ENCODE measurements around the gene APOD.

APOD gene

DNA sequence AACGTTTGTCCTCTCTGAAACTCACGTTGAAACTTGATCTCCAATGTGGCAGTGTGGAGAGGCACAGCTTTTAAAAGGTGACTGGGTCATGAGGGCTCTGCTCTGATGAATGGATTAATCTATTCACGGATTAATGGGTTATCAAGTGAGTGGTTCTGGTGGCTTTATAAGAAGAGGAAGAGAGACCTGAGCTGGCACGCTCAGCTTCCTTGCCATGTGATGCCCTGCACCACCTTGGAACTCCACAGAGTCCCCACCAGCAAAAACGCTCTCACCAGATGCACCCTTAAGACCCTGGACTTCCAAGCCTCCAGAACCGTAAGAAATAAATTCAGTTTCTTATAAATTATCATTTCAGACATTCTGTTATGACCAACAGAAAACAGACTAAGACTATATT is 43.2 kb downstream of the APOD start:
- Mint-ChIP-seq H3K4me1 (peaks cover 59% of the 10 kb centered on the region), H3K27me3 (no peaks in the 10 kb centered on the region), H3K27ac (peak overlapping the region; percentile 59 to 89), H3K4me3 (peak overlapping the region; percentile 88), H3K9me3 (peaks cover 0 to 1% of the 10 kb centered on the region in 2 donors)
- DNase-seq (no peak), ATAC-seq (no peak)

DNA sequence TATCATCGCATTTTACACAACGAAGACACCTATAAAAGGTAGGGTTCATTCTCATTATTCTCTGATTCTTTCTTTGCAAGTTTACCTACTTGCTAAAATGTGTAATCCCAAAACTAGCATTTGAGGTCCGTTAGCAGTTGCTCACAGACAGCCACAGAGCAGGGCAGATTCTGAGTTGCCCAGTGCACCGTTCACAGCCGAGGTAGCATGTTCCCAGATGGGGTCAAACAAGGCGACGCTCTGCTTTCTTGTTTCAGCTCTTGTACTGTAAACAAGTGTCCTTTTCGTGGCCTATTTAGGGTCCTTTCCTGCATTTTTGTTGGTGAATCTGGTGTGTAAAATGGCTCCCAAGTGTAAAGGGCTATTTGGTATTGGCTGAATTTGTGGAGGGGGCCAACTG is 43.7 kb downstream of the APOD start:
- Mint-ChIP-seq H3K27me3 (no peaks in the 10 kb centered on the region), H3K9me3 (peaks cover 0 to 5% of the 10 kb centered on the region in 2 donors), H3K4me1 (peaks cover 59% of the 10 kb centered on the region), H3K4me3 (peak overlapping the region; percentile 88), H3K27ac (peak overlapping the region; percentile 59 to 89)
- ATAC-seq: peak; percentile 38
- DNase-seq: peak in 1 of 2 donors; percentile 53

DNA sequence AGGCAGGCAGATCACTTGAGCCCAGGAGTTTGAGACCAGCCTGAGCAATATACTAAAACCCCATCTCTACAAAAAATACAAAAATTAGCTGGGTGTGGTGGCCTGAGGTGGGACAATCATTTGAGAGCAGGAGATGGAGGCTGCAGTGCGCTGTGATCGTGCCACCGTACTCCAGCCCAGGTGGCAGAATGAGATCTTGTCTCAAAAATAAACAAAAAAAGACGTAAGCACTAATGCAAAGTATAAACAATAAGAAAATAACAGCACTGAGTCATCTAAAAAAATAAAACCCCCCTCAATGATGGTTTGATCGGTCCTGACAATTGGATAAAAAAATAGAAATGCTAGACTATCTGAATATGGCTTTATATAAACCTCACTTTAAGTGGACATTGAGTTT is 44.3 kb downstream of the APOD start:
- Mint-ChIP-seq H3K27me3 (no peaks in the 10 kb centered on the region), H3K9me3 (peaks cover 0 to 5% of the 10 kb centered on the region in 2 donors), H3K27ac (peak overlapping the region in 1 of 2 donors; percentile 89), H3K4me3 (peak overlapping the region; percentile 88), H3K4me1 (peaks cover 59% of the 10 kb centered on the region)
- DNase-seq (no peak), ATAC-seq (no peak)

DNA sequence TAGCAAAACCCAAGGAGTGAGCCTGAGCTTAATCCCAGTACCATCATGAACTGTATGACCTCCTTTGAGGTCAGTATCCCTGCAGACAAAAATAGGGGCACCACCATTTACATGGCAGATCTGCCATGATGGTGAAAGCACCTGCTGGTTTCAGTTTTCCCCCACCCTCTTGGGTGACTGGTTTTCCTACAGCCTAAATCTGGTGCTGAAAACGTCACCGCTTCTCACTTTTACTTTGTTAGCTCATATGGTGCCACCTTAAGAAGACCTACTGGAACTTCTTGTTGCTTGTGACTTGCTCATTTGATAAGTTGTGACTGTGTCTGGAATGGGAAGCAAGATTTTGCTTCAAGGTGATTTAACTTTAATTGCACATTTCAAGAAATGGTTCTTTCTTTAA is 45.7 kb downstream of the APOD start:
- Mint-ChIP-seq H3K27ac (peak overlapping the region in 1 of 2 donors; percentile 27), H3K9me3 (peaks cover 0 to 5% of the 10 kb centered on the region in 2 donors), H3K4me1 (peaks cover 64% of the 10 kb centered on the region), H3K4me3 (peak overlapping the region; percentile 60 to 62), H3K27me3 (no peaks in the 10 kb centered on the region)
- ATAC-seq: peak; percentile 79
- DNase-seq: peak in 1 of 2 donors; percentile 63

DNA sequence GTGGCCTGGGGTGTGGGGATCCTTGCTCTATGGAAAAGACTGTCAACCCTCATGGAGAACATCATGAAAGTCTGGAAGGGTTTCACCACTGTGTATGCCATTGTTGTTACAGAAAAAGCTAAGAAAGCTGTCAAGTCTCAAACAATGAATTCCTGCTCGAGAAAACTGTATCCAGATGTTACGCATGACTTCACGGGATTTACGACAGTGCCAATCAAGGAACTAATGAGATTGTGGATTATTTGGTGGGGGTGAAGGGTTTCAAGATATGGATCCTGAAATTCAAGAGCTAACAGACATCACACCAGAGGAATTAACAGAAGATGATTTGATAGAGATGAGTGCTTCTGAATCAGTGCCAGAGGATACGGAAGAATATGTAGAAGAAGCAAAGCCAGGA is 48.4 kb downstream of the APOD start:
- DNase-seq: no peak
- no peak for ATAC-seq
- Mint-ChIP-seq H3K27ac (peak overlapping the region in 1 of 2 donors; percentile 45), H3K4me1 (peaks cover 78% of the 10 kb centered on the region), H3K4me3 (peak overlapping the region; percentile 19 to 43), H3K27me3 (no peaks in the 10 kb centered on the region), H3K9me3 (peaks cover 0 to 5% of the 10 kb centered on the region in 2 donors)

DNA sequence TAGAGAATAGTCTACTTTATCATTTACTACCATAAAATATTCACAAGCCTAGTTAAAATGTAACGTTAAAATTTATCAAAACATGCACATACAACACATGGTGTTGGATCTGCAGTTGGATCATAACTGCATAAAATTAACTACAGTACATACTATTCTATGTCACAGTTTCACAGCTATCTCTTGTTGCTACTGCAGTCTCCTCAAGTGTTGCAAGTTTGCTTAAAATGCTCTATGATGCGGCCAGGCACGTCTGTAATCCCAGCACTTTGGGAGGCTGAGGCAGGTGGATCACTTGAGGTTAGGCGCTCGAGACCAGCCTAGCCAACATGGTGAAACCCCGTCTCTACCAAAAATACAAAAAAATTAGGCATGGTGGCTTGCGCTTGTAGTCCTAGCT is 50.9 kb downstream of the APOD start:
- Mint-ChIP-seq H3K27ac (no peak overlapping the region), H3K4me1 (peaks cover 66% of the 10 kb centered on the region), H3K4me3 (peak overlapping the region in 1 of 2 donors; percentile 42), H3K27me3 (no peaks in the 10 kb centered on the region), H3K9me3 (peaks cover 0 to 5% of the 10 kb centered on the region in 2 donors)
- no peak for ATAC-seq
- DNase-seq: no peak

DNA sequence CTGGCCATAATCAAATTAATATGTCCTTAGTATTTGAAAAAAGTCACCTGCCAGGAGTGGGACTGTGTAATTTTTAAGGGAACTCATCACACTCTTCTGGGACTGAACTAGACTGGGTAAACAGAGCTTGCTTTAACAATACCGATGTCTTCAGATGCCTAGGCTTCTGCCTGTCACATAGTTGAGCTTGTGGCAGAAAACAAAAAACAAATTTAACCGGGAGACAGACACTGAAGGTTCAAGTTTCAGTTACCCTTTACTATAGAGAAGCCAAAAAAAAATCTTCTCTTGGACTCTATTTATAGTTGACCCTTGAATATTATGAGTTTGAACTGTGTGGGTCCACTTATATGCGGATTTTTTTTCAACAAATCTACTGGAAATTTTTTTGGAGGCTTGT is 51.4 kb downstream of the APOD start:
- peak overlapping the region in 1 of 2 donors; percentile 85 for H3K27ac Mint-ChIP-seq
- peaks cover 0 to 5% of the 10 kb centered on the region in 2 donors for H3K9me3 Mint-ChIP-seq
- H3K4me1 Mint-ChIP-seq: peaks cover 61% of the 10 kb centered on the region
- no peaks in the 10 kb centered on the region for H3K27me3 Mint-ChIP-seq
- no peak for DNase-seq
- no peak for ATAC-seq
- no peak overlapping the region for H3K4me3 Mint-ChIP-seq

DNA sequence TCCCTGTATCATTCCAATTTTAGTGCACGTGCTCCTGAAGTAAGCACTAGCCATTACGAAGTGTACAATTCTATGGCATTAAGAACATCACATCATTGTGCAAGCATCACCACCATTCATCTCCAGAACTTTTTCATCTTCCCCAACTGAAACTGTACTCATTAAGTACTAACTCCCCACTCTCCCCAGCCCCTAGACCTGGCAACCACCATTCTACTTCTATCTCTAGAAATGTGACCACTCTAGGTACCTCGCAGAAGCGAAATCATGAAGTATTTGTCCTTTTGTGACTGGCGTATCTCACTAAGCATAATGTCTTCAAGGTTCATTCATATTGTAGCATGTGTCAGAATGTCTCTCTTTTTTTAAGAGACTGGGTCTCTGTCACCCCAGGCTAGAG is 52.1 kb downstream of the APOD start:
- no peak overlapping the region for H3K4me3 Mint-ChIP-seq
- no peaks in the 10 kb centered on the region for H3K27me3 Mint-ChIP-seq
- DNase-seq: no peak
- peak overlapping the region in 1 of 2 donors; percentile 85 for H3K27ac Mint-ChIP-seq
- peaks cover 61% of the 10 kb centered on the region for H3K4me1 Mint-ChIP-seq
- ATAC-seq: no peak
- peaks cover 0 to 5% of the 10 kb centered on the region in 2 donors for H3K9me3 Mint-ChIP-seq

DNA sequence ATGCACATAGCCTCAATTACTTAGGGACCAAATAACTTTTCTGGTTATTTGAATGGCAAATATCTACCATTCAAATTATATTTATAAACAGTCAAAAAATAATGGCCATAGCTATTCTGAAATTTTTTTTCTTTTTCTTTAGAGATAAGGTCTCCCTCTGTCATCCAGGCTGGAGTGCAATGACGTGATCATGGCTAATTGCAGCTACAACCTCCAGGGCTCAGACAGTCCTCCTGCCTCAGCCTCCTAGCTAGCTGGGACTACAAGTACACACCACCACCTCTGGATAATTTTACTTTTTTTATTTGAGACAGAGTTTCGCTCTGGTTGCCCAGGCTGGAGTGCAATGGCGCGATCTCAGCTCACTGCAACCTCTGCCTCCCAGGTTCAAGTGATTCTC is 57.2 kb downstream of the APOD start:
- peak overlapping the region in 1 of 2 donors; percentile 34 for H3K27ac Mint-ChIP-seq

DNA sequence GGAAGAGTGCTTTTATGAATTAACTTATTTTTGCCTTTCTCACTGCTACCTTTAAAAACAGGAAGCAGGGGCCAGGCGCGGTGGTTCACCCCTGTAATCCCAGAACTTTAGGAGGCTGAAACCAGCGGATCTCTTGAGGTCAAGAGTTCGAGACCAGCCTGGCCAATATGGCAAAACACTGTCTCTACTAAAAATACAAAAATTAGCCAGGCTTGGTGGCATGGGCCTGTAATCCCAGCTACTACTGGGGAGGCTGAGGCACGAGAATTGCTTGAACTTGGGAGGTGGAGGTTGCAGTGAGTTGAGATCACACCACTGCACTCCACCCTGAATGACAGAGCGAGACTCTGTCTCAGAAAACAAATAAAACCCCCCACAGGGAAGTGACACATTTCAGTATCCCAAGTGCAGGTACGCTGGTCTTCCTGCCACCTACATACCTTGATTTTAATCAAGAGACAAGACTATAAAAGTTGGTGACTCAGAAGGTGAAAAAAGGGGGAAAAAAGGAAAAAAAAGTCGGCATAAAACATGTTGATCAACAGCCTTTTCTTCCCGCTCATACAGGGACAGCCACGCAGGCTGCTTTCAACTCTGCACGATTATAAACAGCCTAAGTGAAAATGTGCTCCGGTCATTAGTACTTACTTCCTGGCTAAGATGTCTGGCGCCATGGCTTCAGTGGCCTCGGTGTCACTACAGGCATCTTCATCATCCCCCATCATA is 59.4 kb downstream of the APOD start:
- H3K4me1 Mint-ChIP-seq: peaks cover 47% of the 10 kb centered on the region
- no peaks in the 10 kb centered on the region for H3K9me3 Mint-ChIP-seq
- H3K27ac Mint-ChIP-seq: peak overlapping the region; percentile 77 to 82
- no peak for DNase-seq
- ATAC-seq: peak; percentile 90
- H3K27me3 Mint-ChIP-seq: no peaks in the 10 kb centered on the region
- H3K4me3 Mint-ChIP-seq: peak overlapping the region; percentile 49 to 54

More for the DNA sequence above, 57.2 kb downstream of the APOD start:
- H3K4me3 Mint-ChIP-seq: no peak overlapping the region
- DNase-seq: no peak
- peaks cover 59% of the 10 kb centered on the region for H3K4me1 Mint-ChIP-seq
- no peak for ATAC-seq
- H3K9me3 Mint-ChIP-seq: no peaks in the 10 kb centered on the region
- H3K27me3 Mint-ChIP-seq: no peaks in the 10 kb centered on the region

DNA sequence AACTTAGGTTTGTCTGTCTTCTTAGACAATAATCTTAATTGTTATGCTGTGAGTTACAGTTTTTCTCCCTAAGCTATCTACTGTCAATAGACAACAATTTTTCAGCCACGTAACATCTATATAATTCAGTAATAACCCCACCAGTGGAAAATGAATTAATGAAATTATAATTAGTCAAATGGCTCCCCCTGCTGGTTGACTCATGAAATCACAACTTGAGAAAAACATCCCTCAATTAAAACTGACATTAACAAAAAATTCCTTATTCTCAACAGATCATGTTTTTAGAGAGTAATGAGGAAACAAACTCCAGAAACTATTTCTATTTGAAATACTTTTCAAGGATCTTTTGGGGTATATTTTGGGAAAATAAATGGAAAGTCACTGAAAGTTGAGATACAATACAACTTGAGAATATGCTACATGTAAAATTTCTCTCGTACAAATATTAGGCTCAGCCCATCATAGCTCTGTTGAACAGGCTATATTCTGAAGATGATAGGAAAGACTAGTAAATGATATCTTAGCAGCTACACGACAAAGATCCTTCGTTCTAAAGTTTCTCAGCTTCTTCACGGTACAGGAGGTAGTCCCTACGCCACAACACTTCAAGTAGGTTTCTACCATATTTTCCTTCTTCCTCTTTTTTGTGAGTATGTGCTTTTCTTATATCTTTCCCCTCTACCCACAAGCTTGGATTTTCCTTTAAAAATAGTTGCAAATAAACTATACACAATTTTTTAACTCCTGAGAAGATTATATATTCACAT is 61.3 kb downstream of the APOD start:
- Mint-ChIP-seq H3K4me1 (peaks cover 46% of the 10 kb centered on the region), H3K4me3 (no peak overlapping the region), H3K27ac (peak overlapping the region in 1 of 2 donors; percentile 55)

More for the DNA sequence above, 61.3 kb downstream of the APOD start:
- Mint-ChIP-seq H3K9me3 (no peaks in the 10 kb centered on the region), H3K27me3 (no peaks in the 10 kb centered on the region)
- no peak for ATAC-seq
- DNase-seq: no peak

Data from stimulated activated naive CD8-positive, alpha-beta T cell treated with anti-CD3 and anti-CD28 coated beads, Interleukin-15, amount 100 ng/mL, for 72 hours (primary cell).